Smooth muscle cell of the coronary artery (primary cell): ENCODE results near the gene BAK1. TPM values are rescaled to one million over a fixed set of nuclear protein-coding genes. Genes with fewer than 3 reads are reported as not detected.

Experiments
- total RNA-seq: library from RNA; depleted of rRNA; stranded (reverse); fragments of >200 nt; gene quantifications from 2 replicates; pipeline ENCODE4 v1.2.3, GENCODE V29; 2014; ENCODE audit warnings: low replicate concordance

The BAK1 gene
- 10.5 and 19.7 TPM in 2 replicates for total RNA-seq

GRCh38 chr6:33579828-33580714 is at the start of gene BAK1:
Gene BAK1, minus strand, starts transcription at chr6:33580276. Its CDS starts 2,672 bp downstream, at chr6:33577604.

GRCh38 chr6:33620856-33621710 is 41.0 kb upstream of the BAK1 start, which contains the start of gene ITPR3:
Gene ITPR3, plus strand, starts transcription at chr6:33621322. Its CDS starts 281 bp downstream, at chr6:33621603.

Other genes starting within 250 kb of the BAK1 start
- 0.35 and 6.0 TPM in 2 replicates for gene KIFC1, start 188.5 kb downstream of the BAK1 start, total RNA-seq
- 12.4 and 17.4 TPM in 2 replicates for gene PHF1, start 169.3 kb downstream of the BAK1 start, total RNA-seq
- gene CUTA, start 162.2 kb downstream of the BAK1 start, total RNA-seq: 95.1 and 135 TPM in 2 replicates
- gene SYNGAP1, start 160.2 kb downstream of the BAK1 start, total RNA-seq: 1.7 and 3.2 TPM in 2 replicates
- 3.5 and 5.8 TPM in 2 replicates for gene ZBTB9, start 125.7 kb downstream of the BAK1 start, total RNA-seq
- gene ITPR3, start 41.0 kb upstream of the BAK1 start, total RNA-seq: 14.4 and 42.9 TPM in 2 replicates
- gene UQCC2, start 131.4 kb upstream of the BAK1 start, total RNA-seq: 14.7 and 33.9 TPM in 2 replicates
- 0.30 TPM in 1 of 2 replicates, not detected in the other for gene IP6K3, start 166.6 kb upstream of the BAK1 start, total RNA-seq
- gene LEMD2, start 208.9 kb upstream of the BAK1 start, total RNA-seq: 28.1 and 37.6 TPM in 2 replicates
- gene MLN, start 223.7 kb upstream of the BAK1 start, total RNA-seq: not detected in 2 replicates